Endothelial cell of umbilical vein (primary cell): ENCODE measurements around the gene FTO. TPM values are rescaled to one million over a fixed set of nuclear protein-coding genes. Genes with fewer than 3 reads are reported as not detected.

Source experiments
- BruUV-seq: library from RNA; stranded (reverse); fragments of 400-500 nt; replicated peaks from 2 replicates; lab custom pipeline; 2021; lab: Mats Ljungman, UMichigan
- CTCF ChIA-PET: fragments of 300-600, 350-600 bp; sonication (Branson Sonifier 250); formaldehyde crosslinking; loops from one replicate; lab custom pipeline; 2021; ENCODE audit warnings: antibody characterized with exemption, inconsistent platforms; lab: Charles Lee
- POLR2A ChIA-PET: fragments of 300-600, 350-600 bp; sonication (Branson Sonifier 250); formaldehyde crosslinking; loops from one replicate; lab custom pipeline; 2021; ENCODE audit warnings: antibody characterized with exemption, inconsistent platforms; lab: Charles Lee
- DNase-seq: peaks from one replicate; pipeline ENCODE4 v3.0.0-alpha.2; 2011; ENCODE audit warnings: low read depth, low spot score
- FAIRE-seq: peaks from 2 replicates; lab custom pipeline; 2011; peaks lifted over from hg19 to GRCh38; lab: Jason Lieb, UNC
- H2AFZ ChIP-seq: 2 replicates; pipeline ENCODE4 v1.6.0; 2012; ENCODE audit warnings: low read depth, low read length, control low read depth, inconsistent platforms
- H3K27ac ChIP-seq: 2 replicates; pipeline ENCODE4 v1.5.1; 2011; ENCODE audit warnings: low read depth, mild to moderate bottlenecking, control low read depth, low read length, moderate library complexity; ENCODE audit not compliant: insufficient read depth
- H3K27me3 ChIP-seq, 2 experiments: 2 replicates each; pipeline versions ENCODE4 v1.6.0 to v1.6.1; 2011; ENCODE audit warnings: low read length in 2 of 2, mixed read lengths in 1 of 2; ENCODE audit not compliant: control insufficient read depth in 2 of 2, insufficient read depth in 2 of 2
- H3K36me3 ChIP-seq, 2 experiments: 2 replicates in 1 of 2; 3 replicates in 1 of 2; pipeline ENCODE4 v1.5.1; 2011; ENCODE audit warnings: low read length in 2 of 2, mild to moderate bottlenecking in 1 of 2, moderate library complexity in 1 of 2; ENCODE audit not compliant: control insufficient read depth in 2 of 2, insufficient read depth in 2 of 2; ENCODE audit errors: extremely low read depth in 1 of 2
- H3K4me1 ChIP-seq: 3 replicates; pipeline ENCODE4 v1.5.1; 2011; ENCODE audit warnings: mild to moderate bottlenecking, low read length; ENCODE audit not compliant: control insufficient read depth, insufficient read depth; ENCODE audit errors: extremely low read depth
- H3K4me2 ChIP-seq: 2 replicates; pipeline ENCODE4 v1.6.1; 2011; ENCODE audit warnings: low read length, control low read depth, mixed read lengths; ENCODE audit not compliant: insufficient read depth
- H3K4me3 ChIP-seq, 3 experiments: fragments of 200-600 bp in 1 of 3; sonication (generic), shearing (Covaris generic) in 1 of 3; replicated peaks in 1 of 3; 2 replicates each; pipeline ENCODE4 v1.5.1; 2011 to 2016; ENCODE audit warnings: control low read depth in 3 of 3, low read length in 3 of 3, mild to moderate bottlenecking in 2 of 3, inconsistent platforms in 1 of 3, low read depth in 1 of 3, moderate library complexity in 1 of 3; ENCODE audit not compliant: insufficient read depth in 1 of 3
- H3K79me2 ChIP-seq: 2 replicates; pipeline ENCODE4 v1.6.0; 2012; ENCODE audit warnings: low read length, inconsistent platforms; ENCODE audit not compliant: control insufficient read depth, insufficient read depth
- H3K9ac ChIP-seq: replicated peaks from 2 replicates; pipeline ENCODE3; 2011; ENCODE audit warnings: low read length, control low read depth; ENCODE audit not compliant: insufficient read depth; ENCODE audit errors: extremely low read depth
- H3K9me1 ChIP-seq: replicated peaks from 3 replicates; pipeline ENCODE4 v1.6.0; 2011; ENCODE audit warnings: mild to moderate bottlenecking, low read length; ENCODE audit not compliant: control insufficient read depth, insufficient read depth; ENCODE audit errors: extremely low read depth
- H3K9me3 ChIP-seq: replicated peaks from 2 replicates; pipeline ENCODE4 v1.5.1; 2012; ENCODE audit warnings: low read length, inconsistent platforms; ENCODE audit not compliant: control insufficient read depth, insufficient read depth
- H4K20me1 ChIP-seq: replicated peaks from 2 replicates; pipeline ENCODE3; 2011; ENCODE audit warnings: mild to moderate bottlenecking, low read length; ENCODE audit not compliant: control insufficient read depth, insufficient read depth; ENCODE audit errors: extremely low read depth
- CTCF ChIP-seq, 2 donors: IDR thresholded peaks; 1 replicate in 1 of 2; 2 replicates in 1 of 2; pipeline ENCODE4 v1.5.1; 2011; ENCODE audit warnings: low read length in 2 of 2, mild to moderate bottlenecking in 2 of 2, moderate library complexity in 2 of 2, control low read depth in 1 of 2, inconsistent platforms in 1 of 2, low read depth in 1 of 2; ENCODE audit not compliant: insufficient read depth in 1 of 2; ENCODE audit errors: extremely low read depth in 1 of 2
- EZH2 ChIP-seq: IDR thresholded peaks from 2 replicates; pipeline ENCODE4 v1.6.1; 2012; ENCODE audit warnings: borderline replicate concordance, low read depth, mild to moderate bottlenecking, moderate library complexity, low read length, inconsistent platforms; ENCODE audit not compliant: severe bottlenecking
- FOS ChIP-seq: IDR thresholded peaks from 2 replicates; pipeline ENCODE4 v1.6.1; 2011; ENCODE audit warnings: mild to moderate bottlenecking, low read length, moderate library complexity, borderline replicate concordance; ENCODE audit not compliant: insufficient read depth
- GATA2 ChIP-seq: IDR thresholded peaks from 2 replicates; pipeline ENCODE4 v1.7.0; 2011; ENCODE audit warnings: low read depth, mild to moderate bottlenecking, moderate library complexity, mixed read lengths, low read length; ENCODE audit not compliant: insufficient read length, insufficient read depth
- JUN ChIP-seq: IDR thresholded peaks from 2 replicates; pipeline ENCODE4 v1.6.1; 2011; ENCODE audit warnings: borderline replicate concordance, low read depth; ENCODE audit not compliant: insufficient read length, insufficient read depth
- MAX ChIP-seq: IDR thresholded peaks from 2 replicates; pipeline ENCODE4 v1.6.1; 2011; ENCODE audit not compliant: insufficient read depth, insufficient read length
- MYC ChIP-seq: IDR thresholded peaks from one replicate; pipeline ENCODE4 v1.6.1; 2011; ENCODE audit warnings: mild to moderate bottlenecking, low read depth, low read length
- POLR2A ChIP-seq: IDR thresholded peaks from 2 replicates; pipeline ENCODE4 v1.6.1; 2012; ENCODE audit warnings: low read depth, mild to moderate bottlenecking, control low read depth, low read length
- POLR2AphosphoS5 ChIP-seq: IDR thresholded peaks from 2 replicates; pipeline ENCODE4 v1.6.1; 2012; ENCODE audit warnings: low read depth, mild to moderate bottlenecking, control low read depth, low read length, moderate library complexity; ENCODE audit not compliant: insufficient read depth
- dilution Hi-C: fragments of 300-500 bp; cut with MboI; formaldehyde crosslinking; loops from one replicate; pipeline ENCODE4 v1.15.0; 2019; ENCODE audit warnings: low sequenced_read_pairs; ENCODE audit not compliant: extremely low pct_ligation_motif_present
- intact Hi-C: fragments of 100-400 bp; cut with micrococcal nuclease; formaldehyde crosslinking; loops from one replicate; pipeline ENCODE4 v1.10.0; 2022
- polyA plus RNA-seq, 4 experiments: library from polyadenylated mRNA; depleted of rRNA in 3 of 4; stranded (reverse) in 3 of 4; unstranded in 1 of 4; fragments of >200 nt; gene quantifications; 2 replicates each; pipeline versions ENCODE4 v1.2.1 to v1.2.3, GENCODE V29; 2011 to 2012; ENCODE audit warnings: missing spikeins in 1 of 4
- total RNA-seq: library from RNA; stranded (reverse); gene quantifications from 2 replicates; pipeline ENCODE4 v1.2.3, GENCODE V29; 2021

FTO gene
- total and polyA plus RNA-seq, 2 donors (not counting 3 experiments of a cell fraction or from before 2014, with no cell fraction given), result 48.6 to 87.1 TPM

GRCh38 chr16:53896722-53897121, 192.8 kb downstream of the FTO start:
- Histone ChIP-seq H3K79me2 (no peaks in the 10 kb centered on the region), H3K4me3 (no peak overlapping the region), H3K27ac (no peak overlapping the region), H3K9ac (no peak overlapping the region), H2AFZ (no peak overlapping the region), H3K9me1 (no peaks in the 10 kb centered on the region), H3K4me2 (no peak overlapping the region), H4K20me1 (peaks cover 2% of the 10 kb centered on the region), H3K9me3 (no peaks in the 10 kb centered on the region), H3K27me3 (no peaks in the 10 kb centered on the region), H3K36me3 (no peaks in the 10 kb centered on the region), H3K4me1 (peaks cover 23% of the 10 kb centered on the region)
- POLR2A ChIA-PET, result no interaction called here
- BruUV-seq, result no TSS peak
- DNase-seq, result no peak
- dilution Hi-C loops (no loop called here), intact Hi-C loops (no loop called here)
- CTCF ChIA-PET, result interaction anchor here (0.8 kb wide), 1 partner anchor 217 kb away, joined by 3 read pairs; no protein-coding TSS in a partner anchor
- FAIRE-seq, result no peak
- TF ChIP-seq MYC (no peak), MAX (no peak), EZH2 (no peak), GATA2 (no peak), POLR2A (no peak), FOS (no peak), JUN (no peak)

GRCh38 chr16:53898993-53899392, 195.0 kb downstream of the FTO start:
- H3K4me3 ChIP-seq, result no peak overlapping the region
- no peak overlapping the region for H2AFZ ChIP-seq
- H3K4me2 ChIP-seq, result no peak overlapping the region
- DNase-seq (no peak), FAIRE-seq (no peak)
- no peaks in the 10 kb centered on the region for H3K36me3 ChIP-seq
- no peak overlapping the region for H3K27ac ChIP-seq
- ChIA-PET POLR2A (no interaction called here), CTCF (interaction anchor here (1.2 kb wide), 1 partner anchor 9 kb away, joined by 3 read pairs; no protein-coding TSS in a partner anchor)
- dilution Hi-C loops (no loop called here), intact Hi-C loops (no loop called here)
- peaks cover 4% of the 10 kb centered on the region for H3K4me1 ChIP-seq
- H3K9ac ChIP-seq, result no peak overlapping the region
- BruUV-seq, result no TSS peak
- TF ChIP-seq POLR2A, result no peak
- no peak for TF ChIP-seq MYC
- no peak for TF ChIP-seq CTCF (IDR thresholded peaks at IDR 0.05; ENCODE audit: extremely low read depth in 1 of 2, insufficient read depth in 1 of 2, low read depth in 1 of 2, low read length in 2 of 2)
- TF ChIP-seq JUN, result no peak
- no peak for TF ChIP-seq EZH2
- TF ChIP-seq GATA2, result no peak
- TF ChIP-seq POLR2AphosphoS5, result no peak
- TF ChIP-seq MAX, result no peak
- TF ChIP-seq FOS, result no peak
- no peaks in the 10 kb centered on the region for H3K9me3 ChIP-seq
- no peaks in the 10 kb centered on the region for H3K9me1 ChIP-seq
- no peaks in the 10 kb centered on the region for H4K20me1 ChIP-seq
- no peaks in the 10 kb centered on the region for H3K79me2 ChIP-seq
- no peaks in the 10 kb centered on the region for H3K27me3 ChIP-seq
